Germinal center (tissue), 1 donor: ENCODE results near the gene CUTA.
A peak's percentile ranks its signal among the peaks of the same experiment; 100 is the strongest.
"Not testable (repeated sequence)": the region's sequence is repeated elsewhere in the genome, so short reads cannot be mapped to it uniquely, and the experiment has no call there.

Source experiments
- DNase-seq: peaks from one replicate; pipeline ENCODE4 v3.0.0; 2012; ENCODE audit warnings: mixed read lengths, low spot score

The CUTA gene

GRCh38 chr6:33399881-33400280 is 18.0 kb downstream of the CUTA start:
- not testable (repeated sequence) for DNase-seq

- DNase-seq: not testable (repeated sequence)
Measured at GRCh38 chr6:33398601-33399000, 19.3 kb downstream of the CUTA start.

- DNase-seq: no peak
Measured at GRCh38 chr6:33397541-33397940, 20.4 kb downstream of the CUTA start.

GRCh38 chr6:33392979-33393378 is 24.9 kb downstream of the CUTA start:
- no peak for DNase-seq

GRCh38 chr6:33392595-33392948 is 25.3 kb downstream of the CUTA start:
- no peak for DNase-seq

GRCh38 chr6:33391922-33392594 is 25.8 kb downstream of the CUTA start:
- peak; percentile 28 for DNase-seq

- DNase-seq: peak; percentile 98
Measured at GRCh38 chr6:33391278-33391921, 26.5 kb downstream of the CUTA start, which contains the start of gene KIFC1. KIFC1 (plus strand) TSS chr6:33391823; CDS start chr6:33391986, 163 bp downstream.

GRCh38 chr6:33390767-33391277 is 27.1 kb downstream of the CUTA start:
- no peak for DNase-seq

GRCh38 chr6:33390173-33390572 is 27.7 kb downstream of the CUTA start:
- DNase-seq: no peak

GRCh38 chr6:33384581-33385020 is 33.3 kb downstream of the CUTA start:
- DNase-seq: no peak

GRCh38 chr6:33383427-33384185 is 34.3 kb downstream of the CUTA start:
- no peak for DNase-seq

- no peak for DNase-seq
Measured at GRCh38 chr6:33380272-33380981, 37.5 kb downstream of the CUTA start.

- not testable (repeated sequence) for DNase-seq
Measured at GRCh38 chr6:33379184-33379583, 38.7 kb downstream of the CUTA start.

GRCh38 chr6:33377171-33377570 is 40.7 kb downstream of the CUTA start:
- DNase-seq: no peak

GRCh38 chr6:33375143-33375671 is 42.7 kb downstream of the CUTA start:
- DNase-seq: no peak

- DNase-seq: no peak
Measured at GRCh38 chr6:33373960-33374910, 43.7 kb downstream of the CUTA start.

GRCh38 chr6:33372526-33373123 is 45.3 kb downstream of the CUTA start:
- no peak for DNase-seq

GRCh38 chr6:33371901-33372300 is 46.0 kb downstream of the CUTA start:
- not testable (repeated sequence) for DNase-seq

- not testable (repeated sequence) for DNase-seq
Measured at GRCh38 chr6:33367715-33368025, 50.2 kb downstream of the CUTA start.

- DNase-seq: no peak
Measured at GRCh38 chr6:33367009-33367714, 50.7 kb downstream of the CUTA start.
